KOPT-K1 (cell line): ENCODE data around the gene UBFD1.
A peak's percentile ranks its signal among the peaks of the same experiment; 100 is the strongest.
"Not testable (repeated sequence)": the region's sequence is repeated elsewhere in the genome, so short reads cannot be mapped to it uniquely, and the experiment has no call there.

Experiments
- H3K27ac ChIP-seq: fragments of 200-600 bp; sonication (generic); 2 replicates; pipeline ENCODE4 v1.5.1; 2016; ENCODE audit warnings: antibody characterized with exemption, mild to moderate bottlenecking, low read depth, low read length; ENCODE audit not compliant: poor library complexity, severe bottlenecking
- H3K36me3 ChIP-seq: fragments of 200-600 bp; sonication (generic); 2 replicates; pipeline ENCODE4 v1.5.1; 2017; ENCODE audit warnings: antibody characterized with exemption, mild to moderate bottlenecking, low read length, moderate library complexity; ENCODE audit not compliant: insufficient read depth
- H3K9me3 ChIP-seq: fragments of 200-600 bp; sonication (generic); 2 replicates; pipeline ENCODE4 v1.5.1; 2017; ENCODE audit warnings: antibody characterized with exemption, low read length, mild to moderate bottlenecking; ENCODE audit not compliant: insufficient read depth, poor library complexity, severe bottlenecking

UBFD1 gene

DNA sequence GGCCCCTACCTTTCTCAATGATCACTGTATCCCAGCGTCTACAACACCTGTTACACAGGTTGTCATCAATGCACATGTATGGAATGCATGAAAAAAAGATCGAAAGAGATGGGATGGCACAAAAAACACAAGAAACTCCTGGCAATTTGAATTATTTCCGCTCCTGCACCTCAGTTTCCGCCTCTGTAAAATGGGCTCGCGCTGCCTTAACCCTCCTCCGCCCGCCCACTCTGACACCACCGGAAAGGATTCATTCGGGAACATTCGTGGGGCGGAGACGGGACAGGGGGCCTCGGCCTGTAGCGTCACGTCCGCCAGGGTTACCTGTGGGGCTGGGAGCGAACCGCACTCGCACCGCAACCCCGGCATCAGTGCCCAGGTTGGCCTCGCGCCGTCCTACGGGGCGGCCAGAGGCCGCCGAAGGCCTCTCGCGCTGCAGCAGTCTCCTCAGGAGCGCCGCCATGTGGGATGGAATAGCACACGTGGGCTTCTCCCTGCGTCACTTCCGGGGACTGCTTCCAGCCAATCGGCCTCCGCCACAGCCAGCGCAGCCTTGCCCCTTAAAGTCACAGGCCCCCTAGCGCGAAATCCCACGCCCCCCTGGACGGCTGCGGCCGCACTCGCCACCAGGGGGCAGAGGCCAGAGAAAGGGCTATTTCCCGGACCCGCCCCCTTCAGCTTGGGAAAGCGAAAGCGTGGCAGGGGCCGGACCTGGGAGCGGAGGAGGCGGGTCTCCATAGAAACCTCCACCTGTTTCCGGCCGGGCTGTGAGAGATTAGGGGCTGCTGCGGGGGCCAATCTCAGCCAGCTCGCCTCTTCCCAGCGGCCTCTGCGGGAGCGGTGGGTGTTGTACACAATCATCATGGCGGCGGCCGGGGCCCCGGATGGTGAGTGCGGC is at the start of gene UBFD1, which contains the start of gene EARS2:
Gene UBFD1 (plus strand): TSS at position 847 of the 898 bp plus-strand sequence. CDS start 16 bp downstream, at position 863.
Gene EARS2 (minus strand): TSS at position 470 of the 898 bp plus-strand sequence. CDS start 7 bp downstream, at position 463.
- Histone ChIP-seq H3K27ac (peak within 1 kb of the TSS; percentile 86), H3K36me3 (peaks cover 45% of the 10 kb centered on the region), H3K9me3 (no peaks in the 10 kb centered on the region)

GRCh38 chr16:23508589-23509440 is 48.7 kb upstream of the UBFD1 start:
- Histone ChIP-seq H3K36me3 (peaks cover 7% of the 10 kb centered on the region; the same call in 1 of the 2 replicates), H3K27ac (no peak overlapping the region), H3K9me3 (no peaks in the 10 kb centered on the region)

DNA sequence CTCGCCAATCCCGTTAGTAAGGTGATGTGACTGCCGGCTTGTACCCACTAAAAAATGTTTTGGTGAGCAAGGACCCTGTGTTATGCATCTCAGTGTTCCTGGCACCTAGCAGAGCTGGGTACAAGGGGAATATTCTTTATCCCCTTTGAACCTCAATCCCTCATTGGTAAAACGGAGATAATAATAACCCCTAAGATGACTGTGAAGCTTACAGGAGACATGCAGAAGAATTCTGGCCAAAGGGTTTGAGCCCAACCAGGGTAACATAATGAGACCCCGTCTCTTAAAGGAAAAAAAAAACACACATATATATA is 48.1 kb upstream of the UBFD1 start:
- H3K9me3 ChIP-seq, result no peaks in the 10 kb centered on the region
- H3K36me3 ChIP-seq, result peaks cover 7% of the 10 kb centered on the region; the same call in 1 of the 2 replicates
- H3K27ac ChIP-seq, result no peak overlapping the region

- Histone ChIP-seq H3K36me3 (peaks cover 7% of the 10 kb centered on the region; the same call in 1 of the 2 replicates), H3K9me3 (no peaks in the 10 kb centered on the region), H3K27ac (no peak overlapping the region)
Measured at GRCh38 chr16:23509782-23510163, 47.8 kb upstream of the UBFD1 start.

- H3K36me3 ChIP-seq, result peaks cover 7% of the 10 kb centered on the region; the same call in 1 of the 2 replicates
- H3K9me3 ChIP-seq, result no peaks in the 10 kb centered on the region
- H3K27ac ChIP-seq, result peak within 1 kb of the TSS; percentile 37
Measured at GRCh38 chr16:23510164-23510914, 47.2 kb upstream of the UBFD1 start, which contains the start of gene GGA2. Gene GGA2, minus strand, starts transcription at chr16:23510494. Its CDS starts 83 bp downstream, at chr16:23510411.

DNA sequence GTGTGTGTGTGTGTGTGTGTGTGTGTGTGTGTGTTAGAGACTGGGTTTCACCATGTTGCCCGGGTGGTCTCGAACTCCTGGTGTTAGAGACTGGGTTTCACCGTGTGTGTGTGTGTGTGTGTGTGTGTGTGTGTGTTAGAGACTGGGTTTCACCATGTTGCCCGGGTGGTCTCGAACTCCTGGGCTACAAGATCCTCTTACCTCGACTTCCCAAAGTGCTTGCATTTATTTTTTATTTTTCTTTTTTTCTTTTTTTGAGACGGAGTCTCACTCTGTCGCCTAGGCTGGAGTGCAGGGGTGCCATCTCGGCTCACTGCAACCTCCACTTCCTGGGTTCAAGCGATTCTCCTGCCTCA is 46.6 kb upstream of the UBFD1 start:
- not testable (repeated sequence) for H3K9me3 ChIP-seq, H3K36me3 ChIP-seq, H3K27ac ChIP-seq

DNA sequence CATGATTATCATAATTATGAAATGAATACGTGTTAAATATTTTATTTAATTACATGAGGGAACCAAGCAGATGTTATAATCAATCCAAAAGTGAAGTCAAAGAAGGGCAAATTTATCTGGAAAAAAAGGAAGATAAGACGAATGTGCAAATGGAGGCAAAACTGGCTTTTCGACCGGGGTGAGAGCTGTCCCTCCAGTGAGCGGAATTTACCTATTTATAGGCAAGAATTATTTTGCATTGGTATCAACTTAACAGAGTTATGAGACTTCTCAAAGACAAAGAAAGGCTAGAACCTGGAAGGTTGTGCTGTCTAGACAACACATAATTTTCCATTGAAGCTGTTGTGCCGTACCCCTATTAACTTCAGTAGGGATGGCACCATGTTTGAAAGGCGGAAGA is 45.8 kb upstream of the UBFD1 start:
- Histone ChIP-seq H3K27ac (no peak overlapping the region), H3K9me3 (no peaks in the 10 kb centered on the region), H3K36me3 (peaks cover 7% of the 10 kb centered on the region; the same call in 1 of the 2 replicates)

DNA sequence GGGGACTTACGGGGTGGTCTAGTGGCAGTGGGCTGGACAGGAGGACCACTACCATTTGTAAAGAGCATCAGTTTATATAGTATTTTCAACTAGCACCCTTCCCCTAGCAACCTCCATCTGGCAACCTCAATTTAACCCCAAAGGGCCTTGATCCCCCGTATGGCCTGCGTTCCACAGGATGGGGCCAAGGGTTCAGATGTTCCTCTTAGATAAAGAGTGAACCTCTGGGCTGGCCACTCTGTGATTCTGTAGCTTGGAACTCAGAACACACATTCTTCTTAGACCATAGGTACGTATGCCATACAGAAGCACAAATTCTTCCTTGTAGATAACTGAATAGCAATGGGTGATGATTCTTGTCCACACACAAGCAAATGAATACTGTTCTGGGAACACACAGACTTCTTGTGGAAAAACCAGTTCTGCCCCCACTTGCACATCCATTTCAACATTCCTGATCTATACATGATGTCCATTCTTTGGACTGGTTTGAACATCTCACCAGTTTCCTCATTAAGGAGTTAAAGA is 45.3 kb upstream of the UBFD1 start:
- no peaks in the 10 kb centered on the region for H3K9me3 ChIP-seq
- no peak overlapping the region for H3K27ac ChIP-seq
- H3K36me3 ChIP-seq, result peaks cover 7% of the 10 kb centered on the region; the same call in 1 of the 2 replicates

GRCh38 chr16:23514381-23515152 is 43.0 kb upstream of the UBFD1 start:
- peaks cover 14% of the 10 kb centered on the region for H3K36me3 ChIP-seq

GRCh38 chr16:23515881-23516280 is 41.6 kb upstream of the UBFD1 start:
- Histone ChIP-seq H3K36me3 (peaks cover 20% of the 10 kb centered on the region), H3K27ac (no peak overlapping the region), H3K9me3 (no peaks in the 10 kb centered on the region)

More at GRCh38 chr16:23514381-23515152, 43.0 kb upstream of the UBFD1 start:
- H3K9me3 ChIP-seq, result no peaks in the 10 kb centered on the region
- H3K27ac ChIP-seq, result no peak overlapping the region

DNA sequence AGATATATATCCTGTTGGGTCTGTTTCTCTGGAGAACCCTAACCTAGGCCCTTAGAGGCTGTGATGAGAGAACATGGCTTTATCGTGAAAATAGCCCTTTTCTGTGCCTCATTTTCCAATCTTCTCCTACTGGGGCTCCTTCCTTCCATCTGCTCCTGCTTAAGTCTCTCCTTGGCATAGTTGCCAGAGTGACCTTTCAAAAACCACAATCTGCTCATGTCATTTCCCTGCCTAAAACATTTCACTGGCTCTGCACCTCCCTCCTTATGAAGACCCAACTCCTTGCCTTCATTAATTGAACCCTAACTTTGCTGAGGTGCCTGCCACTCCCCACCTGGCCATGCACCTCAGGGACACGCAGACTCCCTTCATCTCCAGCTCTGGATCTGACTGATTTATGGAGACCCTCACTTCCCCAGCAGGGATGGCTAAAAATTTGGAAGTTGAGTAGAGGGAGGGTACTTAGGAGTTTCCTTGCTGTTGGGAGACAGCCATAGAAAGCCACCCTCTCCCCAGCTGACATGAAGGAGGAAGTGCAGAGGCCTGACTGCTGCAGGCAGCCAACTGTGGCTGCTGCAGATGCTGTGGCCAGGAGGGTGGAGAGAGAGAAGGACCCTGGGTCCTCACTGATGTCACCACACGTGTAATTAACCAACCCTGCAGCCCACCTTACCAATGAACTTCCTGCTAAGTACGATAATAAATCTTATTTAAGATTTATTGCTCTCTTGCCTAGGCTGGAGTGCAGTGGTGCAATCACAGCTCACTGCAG is 41.0 kb upstream of the UBFD1 start:
- Histone ChIP-seq H3K27ac (no peak overlapping the region), H3K36me3 (peaks cover 23% of the 10 kb centered on the region), H3K9me3 (no peaks in the 10 kb centered on the region)

- peaks cover 36% of the 10 kb centered on the region for H3K36me3 ChIP-seq
Measured at GRCh38 chr16:23518435-23518891, 39.1 kb upstream of the UBFD1 start.

DNA sequence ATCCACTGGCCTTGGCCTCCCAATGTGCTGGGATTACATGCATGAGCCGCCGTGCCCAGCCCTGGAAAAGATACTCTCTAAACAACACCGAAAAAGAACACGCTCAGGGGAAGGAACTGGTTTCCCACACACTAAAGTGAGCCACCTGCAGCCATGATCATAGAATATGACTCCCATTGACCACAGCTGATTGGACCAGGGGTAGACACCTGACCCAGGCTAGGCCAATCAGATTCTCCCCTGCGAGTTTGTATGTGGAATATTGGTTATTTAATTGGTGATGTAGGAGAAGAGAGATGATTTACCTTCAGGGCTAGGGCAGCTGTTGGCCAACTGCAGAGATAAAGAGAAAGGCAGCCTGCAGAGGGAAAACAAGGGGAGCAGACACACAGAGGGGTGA is 38.2 kb upstream of the UBFD1 start:
- Histone ChIP-seq H3K36me3 (peaks cover 43% of the 10 kb centered on the region), H3K9me3 (no peaks in the 10 kb centered on the region), H3K27ac (no peak overlapping the region)

More at GRCh38 chr16:23518435-23518891, 39.1 kb upstream of the UBFD1 start:
- no peaks in the 10 kb centered on the region for H3K9me3 ChIP-seq
- H3K27ac ChIP-seq, result no peak overlapping the region
